NCI-H1105 treated with DMSO at 0.1 percent for 48 hours (cell line): ENCODE results near the gene BLOC1S6.

ENCODE experiments used
- DNase-seq: peaks from one replicate; lab custom pipeline; 2025; lab: John Stamatoyannopoulos, UW

BLOC1S6 gene

GRCh38 chr15:45588219-45588875 lies 1.2 kb downstream of the BLOC1S6 start:
- no peak for DNase-seq

- no peak for DNase-seq
These were observed 2.1 kb downstream of the BLOC1S6 start for GRCh38 chr15:45589256-45589655.

- DNase-seq = no peak
These were observed 7.1 kb downstream of the BLOC1S6 start for GRCh38 chr15:45594319-45594718.

GRCh38 chr15:45594835-45595530 lies 7.8 kb downstream of the BLOC1S6 start:
- DNase-seq = no peak

GRCh38 chr15:45603881-45604280 lies 16.7 kb downstream of the BLOC1S6 start:
- DNase-seq = no peak

GRCh38 chr15:45604326-45604725 lies 17.1 kb downstream of the BLOC1S6 start:
- no peak for DNase-seq

GRCh38 chr15:45606413-45606812 lies 19.2 kb downstream of the BLOC1S6 start:
- DNase-seq = no peak

- no peak for DNase-seq
These were observed 19.7 kb downstream of the BLOC1S6 start for GRCh38 chr15:45606841-45607240.

- DNase-seq = no peak
These were observed 24.1 kb downstream of the BLOC1S6 start for GRCh38 chr15:45611305-45611704.

- DNase-seq = no peak
These were observed 25.7 kb downstream of the BLOC1S6 start for GRCh38 chr15:45612790-45613415.

GRCh38 chr15:45616901-45617323 lies 29.7 kb downstream of the BLOC1S6 start:
- DNase-seq = no peak

- DNase-seq = no peak
These were observed 31.6 kb downstream of the BLOC1S6 start for GRCh38 chr15:45618813-45619212.

GRCh38 chr15:45628136-45628535 lies 41.0 kb downstream of the BLOC1S6 start:
- no peak for DNase-seq

GRCh38 chr15:45630917-45631691 lies 43.9 kb downstream of the BLOC1S6 start:
- DNase-seq = no peak

- no peak for DNase-seq
These were observed 44.6 kb downstream of the BLOC1S6 start for GRCh38 chr15:45631776-45632175.

- DNase-seq = no peak
These were observed 47.4 kb downstream of the BLOC1S6 start, which contains the start of gene SQOR for GRCh38 chr15:45634432-45635190. Gene SQOR (plus strand): TSS chr15:45635029. CDS start chr15:45658924, 23,895 bp downstream.

GRCh38 chr15:45635191-45635638 lies 48.0 kb downstream of the BLOC1S6 start:
- DNase-seq = no peak

GRCh38 chr15:45635763-45636292 lies 48.6 kb downstream of the BLOC1S6 start:
- no peak for DNase-seq

- no peak for DNase-seq
These were observed 50.0 kb downstream of the BLOC1S6 start for GRCh38 chr15:45637141-45637540.

- peak; percentile 16 for DNase-seq
These were observed 50.4 kb downstream of the BLOC1S6 start for GRCh38 chr15:45637552-45638033.

GRCh38 chr15:45640616-45641015 lies 53.4 kb downstream of the BLOC1S6 start:
- no peak for DNase-seq
